GM12878 (cell line): ENCODE results near the gene BTG2. TPM values are rescaled to one million over a fixed set of nuclear protein-coding genes. Genes with fewer than 3 reads are reported as not detected.

ENCODE experiments used
- FOXK2 ChIP-seq: fragments of 450-650 bp; IDR thresholded peaks from 2 replicates; pipeline ENCODE4 v1.6.1; 2017; ENCODE audit warnings: mild to moderate bottlenecking, moderate library complexity
- HDAC6 ChIP-seq: fragments of 200-600 bp; sonication (generic); IDR thresholded peaks from one replicate; pipeline ENCODE4 v1.8.0; 2017; ENCODE audit warnings: antibody characterized with exemption; ENCODE audit not compliant: unreplicated experiment
- IRF5 ChIP-seq: fragments of 450-650 bp; IDR thresholded peaks from 2 replicates; pipeline ENCODE4 v1.6.1; 2017; ENCODE audit warnings: borderline replicate concordance
- JUNB ChIP-seq: IDR thresholded peaks from 2 replicates; pipeline ENCODE4 v1.6.1; 2016; ENCODE audit warnings: antibody characterized with exemption, mild to moderate bottlenecking
- KAT2A ChIP-seq: conservative IDR thresholded peaks from 2 replicates; pipeline ENCODE4 v1.6.1; 2011; ENCODE audit warnings: low read depth, low read length; ENCODE audit not compliant: control insufficient read depth
- MTA3 ChIP-seq: IDR thresholded peaks from 2 replicates; pipeline ENCODE4 v1.6.1; 2012; ENCODE audit warnings: low read length, inconsistent platforms, borderline replicate concordance
- MYB ChIP-seq: fragments of 150-350 bp; IDR thresholded peaks from 2 replicates; pipeline ENCODE4 v1.6.1; 2014; ENCODE audit warnings: mild to moderate bottlenecking, low read depth, low read length, borderline replicate concordance
- MYC ChIP-seq: IDR thresholded peaks from 2 replicates; pipeline ENCODE4 v1.6.1; 2011; ENCODE audit warnings: mild to moderate bottlenecking, low read length, moderate library complexity, inconsistent platforms; ENCODE audit not compliant: insufficient read depth, insufficient replicate concordance, insufficient read length, severe bottlenecking
- PRDM15 ChIP-seq: fragments of 450-650 bp; formaldehyde crosslinking; IDR thresholded peaks from 2 replicates; pipeline ENCODE4 v1.4.0; 2020; ENCODE audit warnings: mild to moderate bottlenecking, moderate library complexity
- RUNX3 ChIP-seq: IDR thresholded peaks from 2 replicates; pipeline ENCODE4 v1.6.1; 2012; ENCODE audit warnings: low read length, inconsistent platforms
- SIN3A ChIP-seq: IDR thresholded peaks from 2 replicates; pipeline ENCODE4 v1.6.1; 2012; ENCODE audit warnings: low read depth, low read length, improper control_type of control experiment
- SPI1 ChIP-seq: IDR thresholded peaks from 2 replicates; pipeline ENCODE4 v1.6.1; 2011; ENCODE audit warnings: low read depth, mild to moderate bottlenecking, low read length, moderate library complexity, borderline replicate concordance; ENCODE audit not compliant: insufficient read depth
- SREBF2 ChIP-seq: IDR thresholded peaks from 2 replicates; pipeline ENCODE4 v1.6.1; 2012; ENCODE audit warnings: mild to moderate bottlenecking, low read length
- ZBTB4 ChIP-seq: fragments of 450-650 bp; formaldehyde crosslinking; IDR thresholded peaks from 2 replicates; pipeline ENCODE4 v1.4.0; 2022; ENCODE audit warnings: mild to moderate bottlenecking, moderate library complexity
- ZNF622 ChIP-seq: fragments of 450-650 bp; IDR thresholded peaks from 2 replicates; pipeline ENCODE4 v1.6.1; 2017; ENCODE audit warnings: mild to moderate bottlenecking, inconsistent platforms
- polyA plus RNA-seq, 11 experiments: library from polyadenylated mRNA; depleted of rRNA in 4 of 11; unstranded in 6 of 11; stranded (reverse) in 5 of 11; fragments of >200 nt; fragmentation: Nextera tagmentation in 4 of 11; fragmentation: Illumina TruSeq in 1 of 11; extraction: Ambion mirVana in 4 of 11; extraction: Trizol in 1 of 11; gene quantifications; 1 replicate in 1 of 11; 2 replicates in 10 of 11; pipeline versions ENCODE4 v1.2.1 to v1.2.3, GENCODE V29; 2011 to 2016; ENCODE audit warnings: inconsistent platforms in 2 of 11, missing spikeins in 2 of 11, low read depth in 1 of 11
- total RNA-seq, 4 experiments: library from RNA; depleted of rRNA in 3 of 4; stranded (reverse); fragments of >200 nt in 3 of 4; fragmentation: Illumina TruSeq in 1 of 4; extraction: Trizol in 1 of 4; gene quantifications; 2 replicates each; pipeline versions ENCODE4 v1.2.1 to v1.2.3, GENCODE V29; 2013 to 2021
- TF ChIP-seq, protein P1 (sequence below): fragments of 450-650 bp; IDR thresholded peaks from 2 replicates; pipeline ENCODE4 v1.6.1; 2017; ENCODE audit warnings: mild to moderate bottlenecking, moderate library complexity

The BTG2 gene
- total and polyA plus RNA-seq, 10 of the 15 experiments (the other 5 are each of a cell fraction or from before 2014, with no cell fraction given), result 23.3 to 160 (median 98.1) TPM

- TF ChIP-seq PRDM15 (CRISPR knock-in tag) (no peak), FOXK2 (no peak; the same call in 1 of the 2 replicates), SREBF2 (no peak), MTA3 (no peak), KAT2A (no peak), RUNX3 (no peak), SPI1 (peak; percentile 54; the same call in 1 of the 2 replicates), IRF5 (no peak), SIN3A (no peak), ZNF622 (no peak), MYB (no peak), HDAC6 (no peak), JUNB (no peak), MYC (no peak), ZBTB4 (CRISPR knock-in tag) (no peak)
- TF ChIP-seq, protein P1, sequence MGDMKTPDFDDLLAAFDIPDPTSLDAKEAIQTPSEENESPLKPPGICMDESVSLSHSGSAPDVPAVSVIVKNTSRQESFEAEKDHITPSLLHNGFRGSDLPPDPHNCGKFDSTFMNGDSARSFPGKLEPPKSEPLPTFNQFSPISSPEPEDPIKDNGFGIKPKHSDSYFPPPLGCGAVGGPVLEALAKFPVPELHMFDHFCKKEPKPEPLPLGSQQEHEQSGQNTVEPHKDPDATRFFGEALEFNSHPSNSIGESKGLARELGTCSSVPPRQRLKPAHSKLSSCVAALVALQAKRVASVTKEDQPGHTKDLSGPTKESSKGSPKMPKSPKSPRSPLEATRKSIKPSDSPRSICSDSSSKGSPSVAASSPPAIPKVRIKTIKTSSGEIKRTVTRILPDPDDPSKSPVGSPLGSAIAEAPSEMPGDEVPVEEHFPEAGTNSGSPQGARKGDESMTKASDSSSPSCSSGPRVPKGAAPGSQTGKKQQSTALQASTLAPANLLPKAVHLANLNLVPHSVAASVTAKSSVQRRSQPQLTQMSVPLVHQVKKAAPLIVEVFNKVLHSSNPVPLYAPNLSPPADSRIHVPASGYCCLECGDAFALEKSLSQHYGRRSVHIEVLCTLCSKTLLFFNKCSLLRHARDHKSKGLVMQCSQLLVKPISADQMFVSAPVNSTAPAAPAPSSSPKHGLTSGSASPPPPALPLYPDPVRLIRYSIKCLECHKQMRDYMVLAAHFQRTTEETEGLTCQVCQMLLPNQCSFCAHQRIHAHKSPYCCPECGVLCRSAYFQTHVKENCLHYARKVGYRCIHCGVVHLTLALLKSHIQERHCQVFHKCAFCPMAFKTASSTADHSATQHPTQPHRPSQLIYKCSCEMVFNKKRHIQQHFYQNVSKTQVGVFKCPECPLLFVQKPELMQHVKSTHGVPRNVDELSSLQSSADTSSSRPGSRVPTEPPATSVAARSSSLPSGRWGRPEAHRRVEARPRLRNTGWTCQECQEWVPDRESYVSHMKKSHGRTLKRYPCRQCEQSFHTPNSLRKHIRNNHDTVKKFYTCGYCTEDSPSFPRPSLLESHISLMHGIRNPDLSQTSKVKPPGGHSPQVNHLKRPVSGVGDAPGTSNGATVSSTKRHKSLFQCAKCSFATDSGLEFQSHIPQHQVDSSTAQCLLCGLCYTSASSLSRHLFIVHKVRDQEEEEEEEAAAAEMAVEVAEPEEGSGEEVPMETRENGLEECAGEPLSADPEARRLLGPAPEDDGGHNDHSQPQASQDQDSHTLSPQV, result no peak
Measured at GRCh38 chr1:203326830-203327683, 21.7 kb downstream of the BTG2 start (continued).
